Stromal cell of bone marrow (primary cell): ENCODE measurements around the gene CCDC172.
A peak's percentile ranks its signal among the peaks of the same experiment; 100 is the strongest.

Source experiments
- DNase-seq: peaks from one replicate; pipeline ENCODE4 v3.0.0-alpha.2; 2012; ENCODE audit warnings: low read depth

Gene CCDC172

GRCh38 chr10:116324227-116324950 is at the start of gene CCDC172:
CCDC172 (plus strand) TSS chr10:116324448; CDS start chr10:116325012, 564 bp downstream.
- no peak for DNase-seq

- DNase-seq, result no peak
Measured at GRCh38 chr10:116276981-116277380, 47.3 kb upstream of the CCDC172 start.

- DNase-seq, result peak; percentile 35
Measured at GRCh38 chr10:116278846-116279245, 45.4 kb upstream of the CCDC172 start.

GRCh38 chr10:116281775-116282174 is 42.5 kb upstream of the CCDC172 start:
- DNase-seq, result no peak

- no peak for DNase-seq
Measured at GRCh38 chr10:116286626-116287200, 37.5 kb upstream of the CCDC172 start.

- peak; percentile 33 for DNase-seq
Measured at GRCh38 chr10:116287906-116288501, 36.2 kb upstream of the CCDC172 start.

GRCh38 chr10:116289652-116290051 is 34.6 kb upstream of the CCDC172 start:
- no peak for DNase-seq

GRCh38 chr10:116292493-116292892 is 31.8 kb upstream of the CCDC172 start:
- DNase-seq, result no peak

GRCh38 chr10:116296291-116296721 is 27.9 kb upstream of the CCDC172 start:
- no peak for DNase-seq

- DNase-seq, result no peak
Measured at GRCh38 chr10:116298586-116298985, 25.7 kb upstream of the CCDC172 start.

- DNase-seq, result peak; percentile 78
Measured at GRCh38 chr10:116300542-116300941, 23.7 kb upstream of the CCDC172 start.

GRCh38 chr10:116304923-116305322 is 19.3 kb upstream of the CCDC172 start:
- no peak for DNase-seq

GRCh38 chr10:116306847-116307246 is 17.4 kb upstream of the CCDC172 start:
- peak; percentile 65 for DNase-seq

- peak; percentile 56 for DNase-seq
Measured at GRCh38 chr10:116307455-116307854, 16.8 kb upstream of the CCDC172 start.

GRCh38 chr10:116311016-116311415 is 13.2 kb upstream of the CCDC172 start:
- DNase-seq, result no peak

- DNase-seq, result peak; percentile 46
Measured at GRCh38 chr10:116311706-116312490, 12.3 kb upstream of the CCDC172 start.

GRCh38 chr10:116312548-116312947 is 11.7 kb upstream of the CCDC172 start:
- DNase-seq, result no peak

GRCh38 chr10:116316503-116316902 is 7.7 kb upstream of the CCDC172 start:
- no peak for DNase-seq

GRCh38 chr10:116324951-116325635 is 845 bp downstream of the CCDC172 start:
- DNase-seq, result no peak

- no peak for DNase-seq
Measured at GRCh38 chr10:116325987-116326386, 1.7 kb downstream of the CCDC172 start.

GRCh38 chr10:116329153-116329552 is 4.9 kb downstream of the CCDC172 start:
- no peak for DNase-seq

GRCh38 chr10:116331815-116332214 is 7.6 kb downstream of the CCDC172 start:
- DNase-seq, result no peak
